Measurements from ENCODE around the gene ZNF367.
"Not testable (repeated sequence)": the region's sequence is repeated elsewhere in the genome, so short reads cannot be mapped to it uniquely, and the experiment has no call there.

The ZNF367 gene

GRCh38 chr9:96360976-96361375 lies 57.2 kb downstream of the ZNF367 start:
- DNase-seq, result no peak

GRCh38 chr9:96360523-96360922 lies 57.6 kb downstream of the ZNF367 start:
- not testable (repeated sequence) for DNase-seq

GRCh38 chr9:96350866-96351265 lies 67.3 kb downstream of the ZNF367 start:
- DNase-seq, result peak in 8 of 14 donors; percentile 10 to 32 (median 17)

- DNase-seq, result no peak
Measured at GRCh38 chr9:96348261-96348660, 69.9 kb downstream of the ZNF367 start.

GRCh38 chr9:96345551-96345950 lies 72.6 kb downstream of the ZNF367 start:
- no peak for DNase-seq

GRCh38 chr9:96344458-96345180 lies 73.6 kb downstream of the ZNF367 start:
- DNase-seq, result peak in 12 of 14 donors; percentile 5 to 83 (median 30)

GRCh38 chr9:96343515-96344360 lies 74.4 kb downstream of the ZNF367 start:
- no peak for DNase-seq

- DNase-seq, result no peak
Measured at GRCh38 chr9:96342571-96343245, 75.5 kb downstream of the ZNF367 start.

- no peak for DNase-seq
Measured at GRCh38 chr9:96340707-96341106, 77.5 kb downstream of the ZNF367 start.

- no peak for DNase-seq
Measured at GRCh38 chr9:96338299-96338698, 79.9 kb downstream of the ZNF367 start.

Data from C1 segment of cervical spinal cord (tissue), 14 donors.